Activated B cell treated with CpG ODN at 0.5 μM for 24 hours (primary cell): ENCODE results near the gene TM7SF3. TPM values are rescaled to one million over a fixed set of nuclear protein-coding genes. Genes with fewer than 3 reads are reported as not detected.

Source experiments
- ATAC-seq: fragments of 200-7000 bp; cut with Tn5 transposase; one replicate; pipeline ENCODE4 v1.10.0; 2021; ENCODE audit warnings: low read depth, mild to moderate bottlenecking, moderate library complexity
- CTCF ChIA-PET: fragments of 350-600 bp; sonication (Branson Sonifier 250); formaldehyde crosslinking; loops from one replicate; lab custom pipeline; 2021; ENCODE audit warnings: antibody characterized with exemption; lab: Charles Lee
- POLR2A ChIA-PET: fragments of 350-600 bp; sonication (Branson Sonifier 250); formaldehyde crosslinking; loops from one replicate; lab custom pipeline; 2021; ENCODE audit warnings: antibody characterized with exemption; lab: Charles Lee
- DNase-seq: peaks from one replicate; pipeline ENCODE4 v3.0.0; 2022
- H3K27ac Mint-ChIP-seq: one replicate; pipeline ENCODE4 v1.8.0; 2020; ENCODE audit warnings: mixed read lengths
- H3K27me3 Mint-ChIP-seq: one replicate; pipeline ENCODE4 v1.8.0; 2021; ENCODE audit warnings: mixed read lengths
- H3K36me3 Mint-ChIP-seq: one replicate; pipeline ENCODE4 v1.8.0; 2021; ENCODE audit warnings: low read depth, mixed read lengths
- H3K4me1 Mint-ChIP-seq: one replicate; pipeline ENCODE4 v1.8.0; 2021; ENCODE audit warnings: mixed read lengths
- H3K4me3 Mint-ChIP-seq: one replicate; pipeline ENCODE4 v1.8.0; 2020; ENCODE audit warnings: mild to moderate bottlenecking, mixed read lengths
- H3K9me3 Mint-ChIP-seq: one replicate; pipeline ENCODE4 v1.8.0; 2020; ENCODE audit warnings: mixed read lengths
- CTCF ChIP-seq: fragments of 200-600 bp; IDR thresholded peaks from one replicate; pipeline ENCODE4 v1.8.0; 2022; ENCODE audit warnings: antibody characterized with exemption, mild to moderate bottlenecking
- intact Hi-C: fragments of 100-400 bp; cut with micrococcal nuclease; formaldehyde crosslinking; loops from one replicate; pipeline ENCODE4 v1.15.1; 2024
- total RNA-seq: library from RNA; stranded (reverse); gene quantifications from 2 replicates; pipeline ENCODE4 v1.2.3, GENCODE V29; 2022

TM7SF3 gene
- total RNA-seq, 1 donor from 2014 or later: 30.5 TPM

GRCh38 chr12:27014859-27015729 lies 910 bp upstream of the TM7SF3 start:
- Mint-ChIP-seq H3K4me1 (peaks cover 43% of the 10 kb centered on the region), H3K27ac (peak overlapping the region; percentile 94), H3K4me3 (peak overlapping the region; percentile 91), H3K27me3 (no peaks in the 10 kb centered on the region), H3K36me3 (peaks cover 3% of the 10 kb centered on the region), H3K9me3 (no peaks in the 10 kb centered on the region)
- ATAC-seq: no peak
- ChIA-PET POLR2A (interaction anchor here (0.7 to 3.9 kb wide), 8 partner anchors 11 to 291 kb away, joined by 3 to 25 read pairs (median 4); partner anchors contain the start of genes ITPR2 and STK38L), CTCF (interaction anchor here (0.6 to 2.9 kb wide), 11 partner anchors 7 to 900 kb away, joined by 3 to 58 read pairs (median 5); partner anchors contain the start of genes MED21 and STK38L)
- intact Hi-C loops: loop anchor here (1.0 to 10.0 kb wide), 15 partner anchors 7 to 903 kb away; partner anchors contain the start of genes BHLHE41, FGFR1OP2, ITPR2 and MED21
- no peak for DNase-seq
- TF ChIP-seq CTCF: no peak

- Mint-ChIP-seq H3K27me3 (no peaks in the 10 kb centered on the region), H3K9me3 (no peaks in the 10 kb centered on the region), H3K36me3 (peaks cover 3% of the 10 kb centered on the region), H3K27ac (peak overlapping the region; percentile 87), H3K4me1 (peaks cover 49% of the 10 kb centered on the region), H3K4me3 (peak overlapping the region; percentile 91)
- DNase-seq (no peak), ATAC-seq (peak; percentile 14)
- intact Hi-C loops: loop anchor here (1.0 to 10.0 kb wide), 13 partner anchors 9 to 901 kb away; partner anchors contain the start of genes BHLHE41, FGFR1OP2, ITPR2 and MED21
- ChIA-PET CTCF (interaction anchor here (0.6 to 2.6 kb wide), 8 partner anchors 9 to 292 kb away, joined by 3 to 14 read pairs (median 4); partner anchors contain the start of gene MED21), POLR2A (interaction anchor here (0.6 to 4.6 kb wide), 6 partner anchors 9 to 230 kb away, joined by 3 to 25 read pairs (median 5); partner anchors contain the start of genes FGFR1OP2, ITPR2, MED21 and STK38L)
- TF ChIP-seq CTCF: no peak
Measured at GRCh38 chr12:27013611-27014084, 536 bp downstream of the TM7SF3 start.

GRCh38 chr12:27012982-27013255 lies 1.3 kb downstream of the TM7SF3 start:
- Mint-ChIP-seq H3K9me3 (no peaks in the 10 kb centered on the region), H3K4me3 (peak overlapping the region; percentile 91), H3K27me3 (no peaks in the 10 kb centered on the region), H3K27ac (no peak overlapping the region), H3K36me3 (peaks cover 3% of the 10 kb centered on the region), H3K4me1 (peaks cover 56% of the 10 kb centered on the region)
- POLR2A ChIA-PET: interaction anchor here (0.6 to 4.6 kb wide), 8 partner anchors 10 to 238 kb away, joined by 3 to 25 read pairs (median 4); partner anchors contain the start of genes ITPR2, MED21 and STK38L
- CTCF ChIA-PET: interaction anchor here (0.9 to 1.3 kb wide), 3 partner anchors 12 to 293 kb away, joined by 3 to 4 read pairs (median 3); partner anchors contain the start of gene ITPR2
- DNase-seq: no peak
- intact Hi-C loops: loop anchor here (5.0 to 10.0 kb wide), 5 partner anchors 278 to 901 kb away; partner anchors contain the start of genes BHLHE41, MRPS35 and PPFIBP1
- no peak for TF ChIP-seq CTCF
- no peak for ATAC-seq

- intact Hi-C loops: loop anchor here (5.0 to 10.0 kb wide), 5 partner anchors 278 to 900 kb away; partner anchors contain the start of genes BHLHE41, MRPS35 and PPFIBP1
- DNase-seq: no peak
- Mint-ChIP-seq H3K4me1 (peaks cover 60% of the 10 kb centered on the region), H3K4me3 (peak overlapping the region; percentile 28), H3K27ac (no peak overlapping the region), H3K36me3 (peaks cover 3% of the 10 kb centered on the region), H3K27me3 (no peaks in the 10 kb centered on the region), H3K9me3 (no peaks in the 10 kb centered on the region)
- TF ChIP-seq CTCF: no peak
- ATAC-seq: no peak
- ChIA-PET POLR2A (interaction anchor here (0.6 to 4.6 kb wide), 7 partner anchors 10 to 238 kb away, joined by 3 to 25 read pairs (median 5); partner anchors contain the start of genes ITPR2, MED21 and STK38L), CTCF (interaction anchor here (0.9 to 1.4 kb wide), 4 partner anchors 12 to 180 kb away, joined by 3 read pairs; partner anchors contain the start of gene ITPR2)
Measured at GRCh38 chr12:27012239-27012981, 1.8 kb downstream of the TM7SF3 start.
